ENCODE results near the gene AGAP1. TPM values are rescaled to one million over a fixed set of nuclear protein-coding genes. Genes with fewer than 3 reads are reported as not detected.

Gene AGAP1
- total RNA-seq, 1 experiment from 2014 or later: 56.4 TPM

DNA sequence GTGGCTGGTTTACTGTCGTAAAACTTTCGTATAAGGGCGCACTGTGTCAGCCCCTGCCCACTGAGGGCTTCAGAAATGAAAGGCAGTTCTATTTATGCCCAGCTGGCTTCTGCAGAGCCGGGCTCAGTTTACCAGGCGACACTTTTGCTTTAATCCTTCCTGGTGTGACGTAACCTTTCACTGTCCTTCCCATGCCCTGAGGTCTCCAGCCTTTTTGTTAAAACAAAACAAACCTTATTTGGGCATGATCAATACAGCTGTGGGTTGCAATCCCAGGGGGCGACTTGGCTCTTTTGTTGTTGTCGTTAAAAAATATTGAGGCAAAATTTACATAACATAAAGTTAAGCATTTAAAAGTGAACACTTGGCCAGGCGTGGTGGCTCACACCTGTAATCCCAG, 85.3 kb downstream of the AGAP1 start:
- TF ChIP-seq CTCF (IDR thresholded peaks at IDR 0.05; ENCODE audit: unreplicated experiment): no peak
- BruUV-seq (replicated peaks): no TSS peak
- H3K4me3 Mint-ChIP-seq (ENCODE audit: low read depth, unreplicated experiment): no peak overlapping the region
- H3K4me1 Mint-ChIP-seq (ENCODE audit: low read depth, unreplicated experiment): peaks cover 14% of the 10 kb centered on the region
- intact Hi-C loops (cut with micrococcal nuclease; ENCODE audit: unreplicated experiment): no loop called here
- no peak for DNase-seq
- no peak overlapping the region for H3K27ac Mint-ChIP-seq (ENCODE audit: unreplicated experiment)
- H3K27me3 Mint-ChIP-seq (ENCODE audit: unreplicated experiment): no peaks in the 10 kb centered on the region
- H3K36me3 Mint-ChIP-seq (ENCODE audit: insufficient read depth, unreplicated experiment): no peaks in the 10 kb centered on the region
- H3K9me3 Mint-ChIP-seq (ENCODE audit: low read depth, unreplicated experiment): no peaks in the 10 kb centered on the region
- CTCF ChIA-PET: interaction anchor here (0.6 kb wide), 2 partner anchors 24 to 48 kb away, joined by 3 to 4 read pairs; no protein-coding TSS in a partner anchor

DNA sequence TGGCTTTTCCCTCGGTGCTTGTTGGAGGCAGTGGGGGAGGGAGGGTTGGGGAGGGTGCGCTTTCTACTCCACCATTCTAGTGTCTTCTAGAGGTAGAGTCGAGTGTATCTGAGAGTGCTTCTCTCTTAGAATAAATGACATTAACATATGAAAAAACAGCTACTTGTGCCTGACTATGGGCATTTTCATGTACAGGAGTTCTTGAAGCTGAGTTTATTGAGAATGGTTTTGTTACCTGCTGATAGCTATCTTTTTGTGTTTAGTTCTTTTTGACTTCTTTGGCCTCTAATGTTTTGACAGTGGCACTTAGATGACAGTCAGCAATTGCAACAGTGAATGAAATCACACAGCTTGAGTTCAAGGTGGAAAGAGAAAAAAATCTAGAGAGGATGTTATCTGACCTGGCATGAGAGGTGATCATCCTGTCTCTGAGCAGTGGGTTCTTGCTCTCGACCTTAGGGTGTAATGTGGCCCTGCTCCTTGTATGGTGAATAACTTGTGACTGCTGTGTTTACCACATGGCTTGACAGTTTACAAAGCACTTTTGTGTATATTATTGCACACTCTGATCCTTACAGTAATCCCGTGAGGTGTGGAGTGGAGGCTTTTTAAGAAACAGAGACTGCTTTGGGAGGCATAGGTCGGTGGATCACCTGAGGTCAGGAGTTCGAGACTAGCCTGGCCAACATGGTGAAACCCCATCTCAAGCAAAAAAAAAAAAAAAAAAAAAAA, 86.7 kb downstream of the AGAP1 start:
- intact Hi-C loops (cut with micrococcal nuclease; ENCODE audit: unreplicated experiment): no loop called here
- Mint-ChIP-seq H3K27me3 (ENCODE audit: unreplicated experiment) (no peaks in the 10 kb centered on the region), H3K4me1 (ENCODE audit: low read depth, unreplicated experiment) (peaks cover 9% of the 10 kb centered on the region), H3K4me3 (ENCODE audit: low read depth, unreplicated experiment) (no peak overlapping the region), H3K36me3 (ENCODE audit: insufficient read depth, unreplicated experiment) (no peaks in the 10 kb centered on the region), H3K27ac (ENCODE audit: unreplicated experiment) (no peak overlapping the region), H3K9me3 (ENCODE audit: low read depth, unreplicated experiment) (no peaks in the 10 kb centered on the region)
- CTCF ChIA-PET: interaction anchor here (0.6 to 0.7 kb wide), 2 partner anchors 187 to 407 kb away, joined by 3 to 5 read pairs; no protein-coding TSS in a partner anchor
- no peak for DNase-seq
- no TSS peak for BruUV-seq (replicated peaks)
- no peak for TF ChIP-seq CTCF (IDR thresholded peaks at IDR 0.05; ENCODE audit: unreplicated experiment)

- intact Hi-C loops (cut with micrococcal nuclease; ENCODE audit: unreplicated experiment): no loop called here
- CTCF ChIA-PET: interaction anchor here (1.0 kb wide), 1 partner anchor 11 kb away, joined by 4 read pairs; no protein-coding TSS in a partner anchor
Measured at GRCh38 chr2:235582081-235582686, 88.3 kb downstream of the AGAP1 start.

DNA sequence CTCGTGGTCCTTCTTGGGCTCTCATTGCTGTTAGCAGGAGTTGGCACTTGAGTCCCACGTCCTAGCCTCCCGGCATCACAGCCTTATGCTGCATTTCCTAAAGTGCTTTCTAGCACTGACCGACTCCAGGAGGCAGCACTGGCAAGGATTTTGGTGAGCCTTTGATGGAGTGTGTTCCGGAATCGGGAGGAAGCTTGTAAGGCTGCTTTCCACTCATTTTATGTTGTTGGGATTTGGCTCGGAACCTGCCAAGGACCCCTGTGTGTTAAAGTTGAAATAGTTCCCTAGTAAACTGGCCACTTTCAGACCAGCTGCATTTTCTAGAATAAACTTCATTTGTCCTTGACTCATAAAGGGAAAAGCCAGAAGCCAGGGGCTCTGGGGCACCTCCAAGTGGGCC, 88.9 kb downstream of the AGAP1 start:
- no TSS peak for BruUV-seq (replicated peaks)
- peaks cover 9% of the 10 kb centered on the region for H3K4me1 Mint-ChIP-seq (ENCODE audit: low read depth, unreplicated experiment)
- no peak overlapping the region for H3K27ac Mint-ChIP-seq (ENCODE audit: unreplicated experiment)
- no peak for TF ChIP-seq CTCF (IDR thresholded peaks at IDR 0.05; ENCODE audit: unreplicated experiment)
- intact Hi-C loops (cut with micrococcal nuclease; ENCODE audit: unreplicated experiment): no loop called here
- DNase-seq: no peak
- H3K4me3 Mint-ChIP-seq (ENCODE audit: low read depth, unreplicated experiment): no peak overlapping the region
- H3K9me3 Mint-ChIP-seq (ENCODE audit: low read depth, unreplicated experiment): no peaks in the 10 kb centered on the region
- no peaks in the 10 kb centered on the region for H3K27me3 Mint-ChIP-seq (ENCODE audit: unreplicated experiment)
- CTCF ChIA-PET: interaction anchor here (0.6 to 1.0 kb wide), 2 partner anchors 11 to 1660 kb away, joined by 3 to 4 read pairs; no protein-coding TSS in a partner anchor
- H3K36me3 Mint-ChIP-seq (ENCODE audit: insufficient read depth, unreplicated experiment): no peaks in the 10 kb centered on the region

More at GRCh38 chr2:235582081-235582686, 88.3 kb downstream of the AGAP1 start:
- H3K27me3 Mint-ChIP-seq (ENCODE audit: unreplicated experiment): no peaks in the 10 kb centered on the region
- TF ChIP-seq CTCF (IDR thresholded peaks at IDR 0.05; ENCODE audit: unreplicated experiment): no peak
- BruUV-seq (replicated peaks): no TSS peak
- H3K9me3 Mint-ChIP-seq (ENCODE audit: low read depth, unreplicated experiment): no peaks in the 10 kb centered on the region
- DNase-seq: no peak
- H3K27ac Mint-ChIP-seq (ENCODE audit: unreplicated experiment): no peak overlapping the region
- no peaks in the 10 kb centered on the region for H3K36me3 Mint-ChIP-seq (ENCODE audit: insufficient read depth, unreplicated experiment)
- peaks cover 9% of the 10 kb centered on the region for H3K4me1 Mint-ChIP-seq (ENCODE audit: low read depth, unreplicated experiment)
- H3K4me3 Mint-ChIP-seq (ENCODE audit: low read depth, unreplicated experiment): no peak overlapping the region

Measured in Calu3 (cell line).